Stimulated activated CD8-positive, alpha-beta memory T cell treated with anti-CD3 and anti-CD28 coated beads, Interleukin-15, amount 100 ng/mL, for 48 hours (primary cell): ENCODE data around the gene AIFM3.
A peak's percentile ranks its signal among the peaks of the same experiment; 100 is the strongest.
"Not testable (repeated sequence)": the region's sequence is repeated elsewhere in the genome, so short reads cannot be mapped to it uniquely, and the experiment has no call there.

ENCODE experiments used
- DNase-seq, 2 donors: peaks; one replicate each; pipeline ENCODE4 v3.0.0-alpha.2; 2020; ENCODE audit warnings: low read depth in 2 of 2

Gene AIFM3

GRCh38 chr22:21003782-21004181 is 36.7 kb downstream of the AIFM3 start:
- no peak for DNase-seq

GRCh38 chr22:21009208-21009607 is 42.2 kb downstream of the AIFM3 start:
- DNase-seq = not testable (repeated sequence)

GRCh38 chr22:21009638-21010425 is 42.8 kb downstream of the AIFM3 start:
- no peak for DNase-seq

- DNase-seq = no peak
These were observed 43.5 kb downstream of the AIFM3 start for GRCh38 chr22:21010426-21011113.

GRCh38 chr22:21012446-21013407 is 45.7 kb downstream of the AIFM3 start:
- DNase-seq = no peak

GRCh38 chr22:21013657-21014201 is 46.7 kb downstream of the AIFM3 start:
- no peak for DNase-seq

- peak; percentile 88 to 90 for DNase-seq
These were observed 47.2 kb downstream of the AIFM3 start for GRCh38 chr22:21014202-21014725.

GRCh38 chr22:21014726-21015465 is 47.8 kb downstream of the AIFM3 start, which contains the start of gene P2RX6:
TSS of gene P2RX6 (plus strand) at chr22:21015165. CDS start at chr22:21015175, 10 bp downstream.
- DNase-seq = no peak

GRCh38 chr22:21015466-21016006 is 48.5 kb downstream of the AIFM3 start:
- no peak for DNase-seq

GRCh38 chr22:21016644-21017420 is 49.8 kb downstream of the AIFM3 start:
- DNase-seq = no peak

- DNase-seq = no peak
These were observed 51.3 kb downstream of the AIFM3 start for GRCh38 chr22:21018314-21018713.

- DNase-seq = no peak
These were observed 53.9 kb downstream of the AIFM3 start for GRCh38 chr22:21020802-21021429.

- no peak for DNase-seq
These were observed 55.5 kb downstream of the AIFM3 start for GRCh38 chr22:21022507-21022906.

GRCh38 chr22:21022955-21023614 is 56.0 kb downstream of the AIFM3 start:
- DNase-seq = no peak

GRCh38 chr22:21025266-21025665 is 58.2 kb downstream of the AIFM3 start:
- DNase-seq = no peak

GRCh38 chr22:21025763-21026755 is 59.0 kb downstream of the AIFM3 start:
- no peak for DNase-seq
